ENCODE measurements around the gene GPNMB.

Gene GPNMB

DNA sequence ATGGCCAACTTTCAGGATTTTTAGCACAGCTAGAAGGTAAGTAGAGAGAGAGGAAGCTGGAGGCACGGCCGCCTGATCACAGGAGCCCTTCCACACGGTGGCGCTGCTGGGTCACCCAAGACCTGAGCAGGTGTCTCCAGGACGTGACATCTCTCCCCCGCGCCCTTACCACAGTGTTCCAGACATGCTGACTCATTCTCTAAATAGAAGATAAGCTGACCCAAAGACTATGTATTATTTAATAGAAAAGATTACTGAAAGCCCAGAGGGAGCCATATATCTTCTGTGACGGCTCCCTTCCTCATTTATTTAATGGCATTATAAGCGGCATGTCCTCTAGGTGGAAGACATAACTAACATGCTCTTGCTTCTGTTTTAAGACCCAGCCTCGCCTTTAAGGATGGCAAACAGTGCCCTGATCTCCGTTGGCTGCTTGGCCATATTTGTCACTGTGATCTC is 26.6 kb downstream of the GPNMB start:
- DNase-seq (ENCODE audit: low read depth) = peak; percentile 99
- H3K4me3 ChIP-seq (ENCODE audit: low read depth, low read length) = peak overlapping the region; percentile 16
- TF ChIP-seq POLR2A (IDR thresholded peaks at IDR 0.05; ENCODE audit: extremely low read depth, insufficient read length) (peak; percentile 24), MYC (IDR thresholded peaks at IDR 0.05; ENCODE audit: low read depth, low read length) (peak; percentile 85)
- TF ChIP-seq, protein P1, sequence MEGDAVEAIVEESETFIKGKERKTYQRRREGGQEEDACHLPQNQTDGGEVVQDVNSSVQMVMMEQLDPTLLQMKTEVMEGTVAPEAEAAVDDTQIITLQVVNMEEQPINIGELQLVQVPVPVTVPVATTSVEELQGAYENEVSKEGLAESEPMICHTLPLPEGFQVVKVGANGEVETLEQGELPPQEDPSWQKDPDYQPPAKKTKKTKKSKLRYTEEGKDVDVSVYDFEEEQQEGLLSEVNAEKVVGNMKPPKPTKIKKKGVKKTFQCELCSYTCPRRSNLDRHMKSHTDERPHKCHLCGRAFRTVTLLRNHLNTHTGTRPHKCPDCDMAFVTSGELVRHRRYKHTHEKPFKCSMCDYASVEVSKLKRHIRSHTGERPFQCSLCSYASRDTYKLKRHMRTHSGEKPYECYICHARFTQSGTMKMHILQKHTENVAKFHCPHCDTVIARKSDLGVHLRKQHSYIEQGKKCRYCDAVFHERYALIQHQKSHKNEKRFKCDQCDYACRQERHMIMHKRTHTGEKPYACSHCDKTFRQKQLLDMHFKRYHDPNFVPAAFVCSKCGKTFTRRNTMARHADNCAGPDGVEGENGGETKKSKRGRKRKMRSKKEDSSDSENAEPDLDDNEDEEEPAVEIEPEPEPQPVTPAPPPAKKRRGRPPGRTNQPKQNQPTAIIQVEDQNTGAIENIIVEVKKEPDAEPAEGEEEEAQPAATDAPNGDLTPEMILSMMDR (IDR thresholded peaks at IDR 0.05; ENCODE audit: low read depth, low read length) = peak; percentile 96
- TF ChIP-seq, protein P2, sequence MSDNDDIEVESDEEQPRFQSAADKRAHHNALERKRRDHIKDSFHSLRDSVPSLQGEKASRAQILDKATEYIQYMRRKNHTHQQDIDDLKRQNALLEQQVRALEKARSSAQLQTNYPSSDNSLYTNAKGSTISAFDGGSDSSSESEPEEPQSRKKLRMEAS (IDR thresholded peaks at IDR 0.05; ENCODE audit: low read depth, low read length) = peak; percentile 90

DNA sequence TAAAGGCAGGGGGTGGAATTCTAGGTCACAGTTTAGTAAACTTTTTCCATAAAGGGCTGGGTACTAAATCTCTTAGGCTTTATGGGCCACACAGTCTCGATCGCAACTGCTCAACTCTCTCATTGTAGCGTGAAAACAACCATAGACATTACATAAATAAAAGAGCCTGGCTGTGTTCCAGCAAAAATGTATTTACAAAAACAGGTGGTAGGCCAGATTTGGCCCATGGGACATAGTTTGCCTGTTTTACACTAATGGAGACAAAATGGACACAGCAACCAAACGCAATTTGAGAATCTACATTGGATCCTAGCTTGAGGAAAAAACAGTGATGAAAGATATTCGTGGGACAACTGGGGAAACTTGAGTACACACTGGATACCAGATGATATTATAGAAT is 29.3 kb downstream of the GPNMB start:
- TF ChIP-seq MYC (IDR thresholded peaks at IDR 0.05; ENCODE audit: low read depth, low read length) = no peak
- TF ChIP-seq POLR2A (IDR thresholded peaks at IDR 0.05; ENCODE audit: extremely low read depth, insufficient read length) = no peak
- TF ChIP-seq, protein P2 (IDR thresholded peaks at IDR 0.05; ENCODE audit: low read depth, low read length) = no peak
- TF ChIP-seq, protein P1 (IDR thresholded peaks at IDR 0.05; ENCODE audit: low read depth, low read length) = no peak
- DNase-seq (ENCODE audit: low read depth) = no peak
- no peak overlapping the region for H3K4me3 ChIP-seq (ENCODE audit: low read depth, low read length)

DNA sequence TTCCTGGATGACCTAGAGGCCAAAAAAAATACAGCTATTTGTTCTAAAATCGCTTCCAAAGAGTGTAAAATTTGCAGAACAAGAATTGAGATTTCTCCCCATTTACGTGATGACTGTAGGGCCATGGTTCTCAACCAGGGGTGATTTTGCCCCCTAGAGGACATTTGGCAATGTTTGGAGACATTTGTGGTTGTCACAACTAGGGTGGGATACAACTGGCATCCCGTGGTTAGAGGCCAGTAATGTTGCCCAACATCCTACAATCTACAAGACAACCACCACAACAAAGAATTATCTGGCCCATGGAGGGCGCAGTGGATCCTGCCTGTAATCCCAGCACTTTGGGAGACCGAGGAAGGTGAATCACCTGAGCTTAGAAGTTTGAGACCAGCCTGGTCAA is 29.8 kb downstream of the GPNMB start:
- DNase-seq (ENCODE audit: low read depth) = peak; percentile 96
- TF ChIP-seq, protein P1 (IDR thresholded peaks at IDR 0.05; ENCODE audit: low read depth, low read length) = peak; percentile 72
- TF ChIP-seq, protein P2 (IDR thresholded peaks at IDR 0.05; ENCODE audit: low read depth, low read length) = no peak
- H3K4me3 ChIP-seq (ENCODE audit: low read depth, low read length) = no peak overlapping the region

DNA sequence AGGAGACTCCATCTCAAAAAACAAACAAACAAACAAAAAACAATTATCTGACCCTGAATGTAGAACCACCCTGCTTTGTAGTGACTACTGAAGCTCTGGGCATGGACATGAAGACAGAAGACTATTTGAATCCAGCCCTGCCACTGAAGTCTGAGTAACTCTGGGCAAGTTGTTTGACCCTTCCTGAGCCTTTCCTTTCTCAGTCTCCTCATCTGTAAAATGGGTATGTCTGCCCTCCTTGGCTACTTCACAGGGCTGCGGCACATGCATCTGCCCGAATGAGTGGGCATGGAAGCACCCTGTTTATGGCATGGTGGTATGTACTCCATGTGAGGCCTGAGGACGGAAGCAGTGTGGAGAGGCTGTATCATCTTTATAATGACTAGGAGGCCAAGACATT is 30.4 kb downstream of the GPNMB start:
- TF ChIP-seq POLR2A (IDR thresholded peaks at IDR 0.05; ENCODE audit: extremely low read depth, insufficient read length) (no peak), MYC (IDR thresholded peaks at IDR 0.05; ENCODE audit: low read depth, low read length) (no peak)
- TF ChIP-seq, protein P2 (IDR thresholded peaks at IDR 0.05; ENCODE audit: low read depth, low read length) = no peak
- TF ChIP-seq, protein P1 (IDR thresholded peaks at IDR 0.05; ENCODE audit: low read depth, low read length) = no peak
- no peak overlapping the region for H3K4me3 ChIP-seq (ENCODE audit: low read depth, low read length)
- DNase-seq (ENCODE audit: low read depth) = peak; percentile 31

DNA sequence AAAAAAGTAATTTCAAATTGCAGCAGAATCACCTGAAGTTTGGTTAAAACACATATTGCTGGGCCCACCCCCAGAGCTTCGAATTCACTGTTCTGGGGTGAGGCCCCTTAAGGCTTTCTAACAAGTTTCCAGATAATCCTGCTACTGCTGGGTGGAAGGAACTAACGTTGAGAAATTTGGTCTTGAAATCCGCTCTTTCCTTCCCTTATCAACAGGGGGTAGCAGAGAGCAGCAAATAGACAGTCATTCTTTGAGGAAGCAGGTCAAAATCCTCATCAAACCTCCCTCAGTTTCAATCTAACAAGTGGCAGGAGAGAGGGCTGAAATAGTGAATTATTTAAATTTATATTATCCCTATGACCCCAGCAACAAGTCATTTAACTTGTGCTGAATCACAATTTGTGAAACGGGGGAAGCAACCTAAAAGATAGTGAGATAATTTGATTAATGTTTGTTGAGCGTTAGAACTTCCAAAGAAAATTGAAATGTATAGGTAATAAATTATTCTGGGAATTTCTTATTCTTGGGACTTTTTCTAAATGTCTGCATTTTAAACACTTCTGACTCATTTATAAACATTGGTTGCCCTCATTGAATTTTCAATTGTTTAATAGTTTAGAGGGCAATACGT is 30.9 kb downstream of the GPNMB start:
- DNase-seq (ENCODE audit: low read depth) = peak; percentile 94
- peak; percentile 7; the same call in 1 of the 2 replicates for TF ChIP-seq MYC (IDR thresholded peaks at IDR 0.05; ENCODE audit: low read depth, low read length)
- TF ChIP-seq, protein P1 (IDR thresholded peaks at IDR 0.05; ENCODE audit: low read depth, low read length) = peak; percentile 94
- TF ChIP-seq POLR2A (IDR thresholded peaks at IDR 0.05; ENCODE audit: extremely low read depth, insufficient read length) = no peak

More for the DNA sequence above, 30.9 kb downstream of the GPNMB start:
- no peak overlapping the region for H3K4me3 ChIP-seq (ENCODE audit: low read depth, low read length)
